GM10266 (cell line): ENCODE results near the gene ZNHIT3.
"Not testable (repeated sequence)": the region's sequence is repeated elsewhere in the genome, so short reads cannot be mapped to it uniquely, and the experiment has no call there.

Experiments
- DNase-seq: peaks from one replicate; pipeline ENCODE4 v3.0.0; 2012; ENCODE audit errors: extremely low spot score
- CTCF ChIP-seq: IDR thresholded peaks from 2 replicates; pipeline ENCODE4 v1.5.1; 2012; ENCODE audit warnings: mild to moderate bottlenecking, low read depth; ENCODE audit not compliant: control insufficient read depth, insufficient read depth; ENCODE audit errors: missing control alignments

ZNHIT3 gene

GRCh38 chr17:36507266-36507665, 20.8 kb downstream of the ZNHIT3 start:
- no peak for TF ChIP-seq CTCF
- DNase-seq = no peak

DNA sequence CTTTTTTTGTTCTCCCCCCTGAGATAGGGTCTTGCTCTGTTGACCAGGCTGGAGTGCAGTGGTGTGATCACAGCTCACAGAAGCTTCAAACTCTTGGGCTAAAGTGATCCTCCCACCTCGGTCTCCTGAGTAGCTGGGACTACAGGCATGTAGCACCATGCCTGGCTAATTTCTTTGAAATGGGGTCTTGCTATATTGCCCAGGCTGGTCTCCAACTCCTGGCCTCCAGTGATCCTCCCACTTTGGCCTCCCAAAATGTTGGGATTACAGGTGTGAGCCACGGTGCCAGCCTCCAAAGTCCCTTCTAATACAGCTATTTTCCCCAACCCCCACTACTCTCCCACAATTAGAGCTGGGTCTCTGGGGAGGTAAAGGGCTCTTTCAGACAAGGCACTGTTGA, 22.0 kb downstream of the ZNHIT3 start:
- not testable (repeated sequence) for DNase-seq

DNA sequence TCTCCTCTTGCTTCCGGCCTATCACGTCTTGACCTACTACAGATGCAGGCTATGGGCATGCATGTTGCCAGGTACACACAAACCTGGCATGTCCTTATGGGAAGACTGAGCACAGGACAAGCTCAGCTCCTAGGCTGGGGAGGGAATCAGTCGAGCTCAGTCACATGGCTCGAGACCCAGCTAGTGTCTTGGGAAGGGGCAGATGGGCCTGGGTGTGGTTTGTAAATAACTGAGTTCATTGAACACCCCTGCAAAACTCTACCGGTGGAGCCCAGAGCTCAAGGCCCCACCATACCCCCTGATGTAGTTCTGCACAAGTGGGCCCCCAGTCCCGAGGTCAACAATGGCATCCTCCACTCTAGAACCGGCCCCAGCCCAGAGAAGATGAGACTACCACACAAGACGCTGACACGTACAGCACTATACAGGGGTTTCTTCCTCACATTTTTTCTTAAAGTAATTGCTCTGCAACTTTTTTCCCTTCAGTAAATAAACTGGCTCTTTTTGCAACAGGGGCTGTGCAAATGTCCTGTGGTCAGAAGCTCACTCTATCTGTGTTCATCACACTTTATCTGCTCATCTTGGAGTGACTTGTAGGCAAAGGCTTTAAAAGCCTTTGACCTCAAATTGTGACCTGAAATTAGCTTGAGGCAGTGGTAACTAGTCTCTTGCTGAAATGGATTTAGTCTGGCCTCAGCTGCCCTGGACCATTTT, 22.9 kb downstream of the ZNHIT3 start:
- no peak for DNase-seq
- TF ChIP-seq CTCF = no peak

DNA sequence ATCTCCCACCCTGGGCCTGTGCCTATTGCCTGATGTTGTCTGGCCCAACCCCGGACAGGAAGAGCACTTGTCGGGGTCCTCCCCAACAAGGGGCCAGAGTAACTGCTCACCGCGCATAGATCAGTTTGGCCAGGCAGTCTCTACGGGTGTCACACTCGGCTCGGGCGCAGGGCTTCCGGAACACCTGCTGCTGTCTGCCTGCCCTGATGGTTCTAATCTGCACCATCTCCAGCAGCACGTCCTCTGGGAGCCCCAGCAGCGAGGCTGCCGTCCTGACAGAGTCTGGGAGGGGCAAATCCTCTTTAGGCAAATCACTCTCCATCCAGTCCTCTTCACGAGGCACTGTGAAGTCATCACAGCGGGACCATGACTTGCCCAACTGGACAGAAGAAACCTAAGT, 24.2 kb downstream of the ZNHIT3 start:
- TF ChIP-seq CTCF = no peak
- DNase-seq = no peak

DNA sequence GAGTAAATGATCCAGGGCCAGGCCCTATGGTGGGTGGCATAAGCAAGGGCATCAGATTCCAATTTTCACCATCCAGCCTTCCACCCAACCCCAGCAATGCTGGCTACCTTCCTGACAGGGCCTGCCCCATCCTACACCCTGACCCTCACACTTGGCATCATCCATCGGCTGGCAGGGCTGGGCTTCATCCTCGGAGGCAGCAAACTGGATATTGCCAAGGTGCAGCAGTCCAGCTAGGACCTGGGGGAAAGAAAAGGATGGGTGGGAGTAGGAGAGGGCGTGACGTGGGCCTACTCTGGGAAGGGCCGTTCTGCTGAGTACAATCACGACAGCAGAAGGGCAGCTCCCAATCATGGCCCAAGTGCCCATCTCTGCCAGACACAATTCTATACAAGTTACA, 24.7 kb downstream of the ZNHIT3 start:
- TF ChIP-seq CTCF = no peak
- DNase-seq = no peak

GRCh38 chr17:36512641-36513040, 26.2 kb downstream of the ZNHIT3 start:
- DNase-seq = no peak

DNA sequence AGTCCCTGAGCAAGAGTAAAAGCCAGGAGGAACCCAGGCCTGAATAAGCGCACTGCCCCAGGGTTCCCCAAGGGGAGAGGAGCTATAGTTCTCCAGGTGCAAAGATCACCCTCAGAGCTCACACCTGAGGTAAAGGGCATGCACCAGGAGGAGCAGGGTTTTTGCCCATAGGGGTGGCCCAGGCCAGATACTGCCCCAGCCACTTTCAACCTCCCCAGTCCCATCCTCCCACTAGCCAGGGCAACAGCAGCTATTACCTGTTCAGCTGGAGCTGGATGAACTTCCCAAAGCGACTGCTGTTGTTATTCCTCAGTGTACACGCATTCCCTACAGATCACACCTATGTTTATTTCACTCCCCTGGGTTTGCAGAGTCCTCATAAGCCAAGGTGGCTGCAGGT, 28.4 kb downstream of the ZNHIT3 start:
- no peak for TF ChIP-seq CTCF
- no peak for DNase-seq

More at GRCh38 chr17:36512641-36513040, 26.2 kb downstream of the ZNHIT3 start:
- no peak for TF ChIP-seq CTCF

GRCh38 chr17:36515837-36516236, 29.4 kb downstream of the ZNHIT3 start:
- DNase-seq = no peak
- no peak for TF ChIP-seq CTCF
